Activated B cell treated with CpG ODN at 0.5 μM for 24 hours (primary cell): ENCODE results near the gene RBM20. TPM values are rescaled to one million over a fixed set of nuclear protein-coding genes. Genes with fewer than 3 reads are reported as not detected.

Source experiments
- ATAC-seq: fragments of 200-7000 bp; cut with Tn5 transposase; one replicate; pipeline ENCODE4 v1.10.0; 2021; ENCODE audit warnings: low read depth, mild to moderate bottlenecking, moderate library complexity
- CTCF ChIA-PET: fragments of 350-600 bp; sonication (Branson Sonifier 250); formaldehyde crosslinking; loops from one replicate; lab custom pipeline; 2021; ENCODE audit warnings: antibody characterized with exemption; lab: Charles Lee
- POLR2A ChIA-PET: fragments of 350-600 bp; sonication (Branson Sonifier 250); formaldehyde crosslinking; loops from one replicate; lab custom pipeline; 2021; ENCODE audit warnings: antibody characterized with exemption; lab: Charles Lee
- DNase-seq: peaks from one replicate; pipeline ENCODE4 v3.0.0; 2022
- H3K27ac Mint-ChIP-seq: one replicate; pipeline ENCODE4 v1.8.0; 2020; ENCODE audit warnings: mixed read lengths
- H3K27me3 Mint-ChIP-seq: one replicate; pipeline ENCODE4 v1.8.0; 2021; ENCODE audit warnings: mixed read lengths
- H3K36me3 Mint-ChIP-seq: one replicate; pipeline ENCODE4 v1.8.0; 2021; ENCODE audit warnings: low read depth, mixed read lengths
- H3K4me1 Mint-ChIP-seq: one replicate; pipeline ENCODE4 v1.8.0; 2021; ENCODE audit warnings: mixed read lengths
- H3K4me3 Mint-ChIP-seq: one replicate; pipeline ENCODE4 v1.8.0; 2020; ENCODE audit warnings: mild to moderate bottlenecking, mixed read lengths
- H3K9me3 Mint-ChIP-seq: one replicate; pipeline ENCODE4 v1.8.0; 2020; ENCODE audit warnings: mixed read lengths
- intact Hi-C: fragments of 100-400 bp; cut with micrococcal nuclease; formaldehyde crosslinking; loops from one replicate; pipeline ENCODE4 v1.15.1; 2024
- total RNA-seq: library from RNA; stranded (reverse); gene quantifications from 2 replicates; pipeline ENCODE4 v1.2.3, GENCODE V29; 2022
- TF ChIP-seq, protein P1 (sequence below): fragments of 200-600 bp; IDR thresholded peaks from one replicate; pipeline ENCODE4 v1.8.0; 2022; ENCODE audit warnings: antibody characterized with exemption, mild to moderate bottlenecking

RBM20 gene
- total RNA-seq, 1 donor from 2014 or later, result 0.02 TPM

DNA sequence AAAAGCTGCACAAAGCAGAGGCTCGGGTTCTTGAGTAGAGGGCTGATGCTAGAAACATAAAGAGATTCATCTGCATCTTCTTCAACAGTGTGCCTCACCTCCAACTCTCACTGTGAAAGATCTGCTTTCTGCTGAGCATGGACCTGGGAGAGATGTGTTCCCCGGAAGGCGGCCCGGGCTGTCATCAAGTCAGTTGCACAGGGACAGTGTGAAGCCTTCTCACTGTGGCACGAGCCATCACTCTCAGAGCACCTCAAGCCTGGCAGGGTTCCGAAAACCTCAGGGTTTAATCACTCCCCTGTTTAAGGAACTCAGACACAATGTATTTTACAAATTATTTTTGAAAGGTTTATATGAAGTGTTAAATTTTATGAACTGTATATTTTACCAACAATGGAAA, 98.7 kb downstream of the RBM20 start:
- ATAC-seq (no peak), DNase-seq (no peak)
- Mint-ChIP-seq H3K27me3 (peaks cover 12% of the 10 kb centered on the region), H3K27ac (no peak overlapping the region), H3K36me3 (no peaks in the 10 kb centered on the region), H3K4me1 (peaks cover 7% of the 10 kb centered on the region), H3K4me3 (no peak overlapping the region), H3K9me3 (no peaks in the 10 kb centered on the region)
- TF ChIP-seq, protein P1, sequence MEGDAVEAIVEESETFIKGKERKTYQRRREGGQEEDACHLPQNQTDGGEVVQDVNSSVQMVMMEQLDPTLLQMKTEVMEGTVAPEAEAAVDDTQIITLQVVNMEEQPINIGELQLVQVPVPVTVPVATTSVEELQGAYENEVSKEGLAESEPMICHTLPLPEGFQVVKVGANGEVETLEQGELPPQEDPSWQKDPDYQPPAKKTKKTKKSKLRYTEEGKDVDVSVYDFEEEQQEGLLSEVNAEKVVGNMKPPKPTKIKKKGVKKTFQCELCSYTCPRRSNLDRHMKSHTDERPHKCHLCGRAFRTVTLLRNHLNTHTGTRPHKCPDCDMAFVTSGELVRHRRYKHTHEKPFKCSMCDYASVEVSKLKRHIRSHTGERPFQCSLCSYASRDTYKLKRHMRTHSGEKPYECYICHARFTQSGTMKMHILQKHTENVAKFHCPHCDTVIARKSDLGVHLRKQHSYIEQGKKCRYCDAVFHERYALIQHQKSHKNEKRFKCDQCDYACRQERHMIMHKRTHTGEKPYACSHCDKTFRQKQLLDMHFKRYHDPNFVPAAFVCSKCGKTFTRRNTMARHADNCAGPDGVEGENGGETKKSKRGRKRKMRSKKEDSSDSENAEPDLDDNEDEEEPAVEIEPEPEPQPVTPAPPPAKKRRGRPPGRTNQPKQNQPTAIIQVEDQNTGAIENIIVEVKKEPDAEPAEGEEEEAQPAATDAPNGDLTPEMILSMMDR, result no peak
- ChIA-PET CTCF (interaction anchor here (0.9 to 1.4 kb wide), 2 partner anchors 152 to 154 kb away, joined by 3 to 5 read pairs; no protein-coding TSS in a partner anchor), POLR2A (no interaction called here)
- intact Hi-C loops, result no loop called here

DNA sequence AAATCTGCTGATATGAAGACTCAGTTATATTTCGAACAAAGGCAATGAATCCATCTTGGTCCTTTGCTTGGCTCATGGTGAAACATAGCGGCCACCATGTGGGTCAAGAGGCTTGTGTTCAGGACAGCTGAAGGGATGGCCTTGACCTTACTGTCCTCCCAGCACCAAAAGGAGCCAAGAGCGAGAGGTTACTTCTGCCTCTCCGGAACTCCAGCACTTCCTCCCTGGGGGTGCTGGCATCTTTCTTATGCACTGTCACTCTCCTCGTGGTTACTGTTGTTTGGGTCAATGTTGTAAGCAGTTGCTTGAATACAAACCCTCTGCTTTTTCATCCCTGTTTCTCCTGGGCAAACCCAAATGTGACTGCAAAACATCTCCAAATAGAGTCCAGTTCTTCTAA, 100.6 kb downstream of the RBM20 start:
- Mint-ChIP-seq H3K27ac (no peak overlapping the region), H3K36me3 (no peaks in the 10 kb centered on the region), H3K9me3 (peaks cover 6% of the 10 kb centered on the region), H3K4me3 (no peak overlapping the region), H3K4me1 (peaks cover 7% of the 10 kb centered on the region), H3K27me3 (peaks cover 7% of the 10 kb centered on the region)
- TF ChIP-seq, protein P1, result no peak
- no peak for ATAC-seq
- POLR2A ChIA-PET, result no interaction called here
- no peak for DNase-seq
- CTCF ChIA-PET, result interaction anchor here (1.0 to 2.2 kb wide), 5 partner anchors 10 to 149 kb away, joined by 3 to 45 read pairs (median 6); no protein-coding TSS in a partner anchor
- intact Hi-C loops, result loop anchor here (5.0 kb wide), 3 partner anchors 253 to 437 kb away; no protein-coding TSS in a partner anchor

DNA sequence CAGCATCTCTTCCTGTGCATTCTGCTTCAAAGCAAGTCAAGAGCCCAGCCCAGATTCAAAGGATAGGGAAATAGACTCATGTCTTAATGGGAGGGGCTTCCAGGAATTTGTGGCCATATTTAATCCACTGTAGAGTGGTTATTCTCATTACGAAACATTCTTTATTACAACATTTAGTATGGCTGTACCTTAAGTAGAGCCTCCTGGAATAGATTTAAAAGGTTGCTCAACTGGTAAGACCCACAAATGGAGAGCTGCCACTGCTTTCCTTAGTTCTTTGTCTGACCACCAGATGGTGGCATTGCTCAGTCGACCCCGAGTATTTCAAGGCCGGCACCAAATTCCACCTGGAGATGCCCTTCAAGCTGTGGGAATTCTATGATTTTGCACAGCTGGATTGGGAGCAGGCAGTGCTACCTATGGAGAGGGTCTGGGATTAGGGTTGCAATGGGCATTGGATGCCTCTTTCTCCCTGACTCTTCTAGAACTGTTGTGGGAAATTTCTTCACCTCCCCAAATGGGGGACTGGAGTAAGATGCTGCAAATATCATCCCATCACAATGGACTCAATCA, 102.2 kb downstream of the RBM20 start:
- peaks cover 5% of the 10 kb centered on the region for H3K27me3 Mint-ChIP-seq
- no peaks in the 10 kb centered on the region for H3K36me3 Mint-ChIP-seq
- H3K27ac Mint-ChIP-seq, result no peak overlapping the region
- DNase-seq (peak; percentile 39), ATAC-seq (peak; percentile 75)
- peaks cover 7% of the 10 kb centered on the region for H3K4me1 Mint-ChIP-seq
- TF ChIP-seq, protein P1, result peak; percentile 40
- ChIA-PET CTCF (interaction anchor here (0.6 to 2.2 kb wide), 24 partner anchors 9 to 1391 kb away, joined by 3 to 45 read pairs (median 4); no protein-coding TSS in a partner anchor), POLR2A (interaction anchor here (0.6 kb wide), 1 partner anchor 67 kb away, joined by 3 read pairs; no protein-coding TSS in a partner anchor)
- peaks cover 6% of the 10 kb centered on the region for H3K9me3 Mint-ChIP-seq
- intact Hi-C loops, result loop anchor here (1.0 to 5.0 kb wide), 9 partner anchors 58 to 1568 kb away; no protein-coding TSS in a partner anchor
- no peak overlapping the region for H3K4me3 Mint-ChIP-seq

DNA sequence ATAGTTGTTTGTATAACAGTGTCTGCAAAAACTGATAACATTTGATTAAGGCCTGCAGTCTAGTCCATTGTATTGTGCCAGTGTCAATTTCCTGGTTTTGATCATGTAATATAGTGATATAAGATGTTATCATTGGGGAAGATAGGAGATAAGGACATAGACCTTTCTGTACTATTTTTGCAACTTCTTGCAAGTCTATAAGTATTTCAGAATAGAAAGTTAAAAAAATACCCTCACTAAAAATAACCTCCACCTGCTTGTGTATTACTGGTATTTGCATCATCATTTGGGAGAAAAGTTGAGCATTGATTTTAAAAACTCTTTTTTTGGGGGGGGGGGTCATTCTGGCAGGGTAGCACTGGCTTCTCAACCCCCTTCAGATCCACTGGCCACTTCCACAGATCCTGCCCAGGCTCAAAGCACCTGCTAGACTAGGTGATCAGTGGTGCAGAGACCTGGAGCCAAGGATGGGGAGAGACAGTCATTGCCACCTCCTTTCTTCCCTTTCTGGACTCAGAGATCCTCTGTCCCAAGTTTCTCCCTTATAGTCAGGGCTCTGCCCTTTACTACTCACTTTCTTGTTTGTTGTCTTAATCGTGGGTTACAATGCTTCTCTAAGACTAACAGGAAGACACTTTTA, 103.0 kb downstream of the RBM20 start:
- Mint-ChIP-seq H3K27me3 (no peaks in the 10 kb centered on the region), H3K4me1 (peaks cover 7% of the 10 kb centered on the region), H3K36me3 (no peaks in the 10 kb centered on the region), H3K9me3 (peaks cover 6% of the 10 kb centered on the region), H3K27ac (no peak overlapping the region), H3K4me3 (no peak overlapping the region)
- ChIA-PET CTCF (interaction anchor here (0.9 to 2.2 kb wide), 19 partner anchors 8 to 852 kb away, joined by 3 to 45 read pairs (median 5); no protein-coding TSS in a partner anchor), POLR2A (interaction anchor here (0.6 kb wide), 1 partner anchor 68 kb away, joined by 3 read pairs; no protein-coding TSS in a partner anchor)
- intact Hi-C loops, result loop anchor here (1.0 to 5.0 kb wide), 9 partner anchors 57 to 1568 kb away; no protein-coding TSS in a partner anchor
- TF ChIP-seq, protein P1, result no peak
- DNase-seq (no peak), ATAC-seq (no peak)
